GM12864 (cell line): ENCODE data around the gene TSLP.

ENCODE experiments used
- DNase-seq: peaks from one replicate; pipeline ENCODE4 v3.0.0-alpha.2; 2011; ENCODE audit warnings: low read depth
- H3K4me3 ChIP-seq: 2 replicates; pipeline ENCODE4 v1.5.1; 2011; ENCODE audit warnings: mild to moderate bottlenecking, low read depth, low read length, control low read depth
- CTCF ChIP-seq: IDR thresholded peaks from 2 replicates; pipeline ENCODE4 v1.5.1; 2011; ENCODE audit warnings: low read depth, mild to moderate bottlenecking, moderate library complexity, low read length, control low read depth, inconsistent platforms; ENCODE audit errors: missing control alignments

TSLP gene

GRCh38 chr5:111063709-111064322, 7.7 kb upstream of the TSLP start:
- no peak for DNase-seq
- peak; percentile 55 for TF ChIP-seq CTCF
- H3K4me3 ChIP-seq = no peak overlapping the region

DNA sequence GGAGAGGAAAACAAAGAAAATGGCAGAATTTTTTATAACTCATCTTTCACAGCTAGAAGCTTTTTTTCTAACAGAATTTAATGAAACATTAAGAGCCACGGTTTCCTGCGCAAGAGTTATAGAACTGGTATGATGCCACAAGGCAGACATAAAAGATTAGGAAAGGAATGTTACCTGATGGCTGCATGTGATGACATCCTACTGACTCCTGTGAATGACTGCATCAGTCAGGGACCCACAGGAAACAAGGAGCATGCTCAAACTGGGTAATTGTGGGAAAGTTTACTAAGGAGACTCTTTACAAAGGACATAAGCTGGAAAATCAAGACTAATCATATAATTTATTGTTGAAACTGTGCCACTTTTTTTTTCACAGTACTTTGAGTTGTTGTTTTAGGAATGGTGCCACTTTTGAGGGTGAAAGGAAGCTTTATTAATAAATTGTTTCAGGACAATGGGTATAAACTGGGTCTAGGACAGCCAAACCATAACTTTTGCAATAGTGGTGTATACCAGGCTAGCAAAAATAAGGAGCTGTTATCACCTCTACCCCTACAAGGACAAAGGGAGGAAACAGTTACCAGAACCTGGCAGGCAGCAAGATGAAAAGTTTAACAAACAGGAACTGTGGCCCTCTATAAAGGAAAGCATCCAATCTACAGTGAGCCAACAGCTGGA, 5.1 kb upstream of the TSLP start:
- no peak for TF ChIP-seq CTCF
- no peak overlapping the region for H3K4me3 ChIP-seq
- DNase-seq = no peak

GRCh38 chr5:111068213-111068612, 3.3 kb upstream of the TSLP start:
- H3K4me3 ChIP-seq = no peak overlapping the region
- no peak for DNase-seq
- no peak for TF ChIP-seq CTCF

GRCh38 chr5:111069839-111070238, 1.7 kb upstream of the TSLP start:
- no peak for TF ChIP-seq CTCF
- no peak for DNase-seq
- H3K4me3 ChIP-seq = no peak overlapping the region

DNA sequence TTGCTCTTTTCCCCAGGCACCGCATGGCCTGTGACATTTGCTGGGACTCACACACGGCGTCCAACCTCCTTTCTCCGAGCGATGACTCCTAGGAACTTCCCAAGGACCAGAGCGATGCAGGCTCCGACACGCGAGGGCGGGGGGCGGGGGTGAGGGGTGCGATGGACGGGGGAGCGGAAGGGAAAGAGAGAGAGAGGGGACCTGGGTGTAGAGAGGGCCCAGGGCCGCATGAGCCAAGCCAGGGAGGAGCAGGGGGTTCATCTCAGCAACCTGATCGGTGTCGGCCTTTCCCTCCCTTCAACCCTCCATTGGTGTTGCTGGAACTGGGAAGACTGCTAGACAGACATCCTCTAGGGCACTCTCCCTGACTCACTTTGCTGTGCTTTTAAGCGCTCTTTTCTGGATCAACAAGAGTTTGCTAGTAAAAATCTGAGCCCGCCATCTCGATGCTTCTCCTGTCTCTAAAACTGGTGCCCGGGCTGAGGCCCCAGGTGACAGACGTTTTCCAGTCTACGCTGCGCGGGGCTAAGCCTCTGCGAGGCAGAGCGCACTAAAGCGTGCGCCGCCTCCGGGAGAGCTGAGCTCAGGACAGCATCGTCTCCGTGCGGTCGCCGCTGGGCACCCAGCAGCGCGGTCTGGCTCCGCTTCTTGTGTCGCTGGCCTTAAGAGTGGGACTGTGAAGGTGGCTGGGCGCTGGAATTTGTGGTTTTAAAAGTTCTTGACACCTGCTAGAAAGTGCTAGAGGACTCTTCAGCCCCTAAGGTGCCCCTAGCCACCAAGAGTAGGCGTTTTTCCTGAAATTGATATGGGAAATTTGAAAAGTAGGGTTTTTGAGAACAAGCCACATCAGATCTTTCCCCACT, 1.0 kb upstream of the TSLP start:
- H3K4me3 ChIP-seq = no peak overlapping the region
- no peak for DNase-seq
- TF ChIP-seq CTCF = no peak

DNA sequence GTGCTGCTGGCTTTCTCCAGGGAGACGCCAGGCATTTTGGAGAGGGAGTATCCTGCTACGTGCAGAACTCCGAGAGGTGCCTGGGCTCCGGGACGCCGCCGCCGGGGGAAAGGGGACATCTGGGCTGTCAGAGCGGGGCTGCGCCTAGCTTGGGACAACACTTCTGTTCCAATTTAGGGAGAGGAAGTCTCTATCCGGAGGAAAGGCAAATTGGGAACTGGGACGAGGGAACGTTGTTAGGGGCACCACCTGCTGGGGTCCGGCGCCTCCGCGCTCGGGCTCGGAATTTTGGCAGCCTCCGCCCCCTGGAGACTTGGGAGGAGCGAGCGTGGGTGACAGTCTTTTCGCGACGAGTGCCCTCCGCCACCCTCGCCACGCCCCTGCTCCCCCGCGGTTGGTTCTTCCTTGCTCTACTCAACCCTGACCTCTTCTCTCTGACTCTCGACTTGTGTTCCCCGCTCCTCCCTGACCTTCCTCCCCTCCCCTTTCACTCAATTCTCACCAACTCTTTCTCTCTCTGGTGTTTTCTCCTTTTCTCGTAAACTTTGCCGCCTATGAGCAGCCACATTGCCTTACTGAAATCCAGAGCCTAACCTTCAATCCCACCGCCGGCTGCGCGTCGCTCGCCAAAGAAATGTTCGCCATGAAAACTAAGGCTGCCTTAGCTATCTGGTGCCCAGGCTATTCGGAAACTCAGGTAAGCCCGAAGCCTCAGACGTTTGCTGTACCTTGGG, 1.6 kb downstream of the TSLP start:
- no peak for DNase-seq
- H3K4me3 ChIP-seq = peak overlapping the region; percentile 50
- no peak for TF ChIP-seq CTCF
